Cardiac fibroblast (primary cell): Measurements from ENCODE around the gene PITPNM2.

ENCODE experiments used
- DNase-seq, 2 donors: peaks; one replicate each; pipeline versions ENCODE4 v3.0.0 to v3.0.0-alpha.2; 2010; ENCODE audit warnings: low read depth in 2 of 2
- H3K4me3 ChIP-seq, 2 donors: replicated peaks in 1 of 2; 1 replicate in 1 of 2; 2 replicates in 1 of 2; pipeline ENCODE4 v1.5.1; 2011; ENCODE audit warnings: low read depth in 2 of 2, low read length in 2 of 2, mild to moderate bottlenecking in 2 of 2, moderate library complexity in 1 of 2
- TF ChIP-seq, protein P1 (sequence below): IDR thresholded peaks from one replicate; pipeline ENCODE4 v1.5.1; 2011; ENCODE audit warnings: low read depth, mild to moderate bottlenecking, low read length, inconsistent platforms

PITPNM2 gene

GRCh38 chr12:123102366-123102765 lies 48.5 kb downstream of the PITPNM2 start:
- no peak for DNase-seq
- TF ChIP-seq, protein P1, sequence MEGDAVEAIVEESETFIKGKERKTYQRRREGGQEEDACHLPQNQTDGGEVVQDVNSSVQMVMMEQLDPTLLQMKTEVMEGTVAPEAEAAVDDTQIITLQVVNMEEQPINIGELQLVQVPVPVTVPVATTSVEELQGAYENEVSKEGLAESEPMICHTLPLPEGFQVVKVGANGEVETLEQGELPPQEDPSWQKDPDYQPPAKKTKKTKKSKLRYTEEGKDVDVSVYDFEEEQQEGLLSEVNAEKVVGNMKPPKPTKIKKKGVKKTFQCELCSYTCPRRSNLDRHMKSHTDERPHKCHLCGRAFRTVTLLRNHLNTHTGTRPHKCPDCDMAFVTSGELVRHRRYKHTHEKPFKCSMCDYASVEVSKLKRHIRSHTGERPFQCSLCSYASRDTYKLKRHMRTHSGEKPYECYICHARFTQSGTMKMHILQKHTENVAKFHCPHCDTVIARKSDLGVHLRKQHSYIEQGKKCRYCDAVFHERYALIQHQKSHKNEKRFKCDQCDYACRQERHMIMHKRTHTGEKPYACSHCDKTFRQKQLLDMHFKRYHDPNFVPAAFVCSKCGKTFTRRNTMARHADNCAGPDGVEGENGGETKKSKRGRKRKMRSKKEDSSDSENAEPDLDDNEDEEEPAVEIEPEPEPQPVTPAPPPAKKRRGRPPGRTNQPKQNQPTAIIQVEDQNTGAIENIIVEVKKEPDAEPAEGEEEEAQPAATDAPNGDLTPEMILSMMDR, result no peak
- no peak overlapping the region for H3K4me3 ChIP-seq

GRCh38 chr12:123101526-123101925 lies 49.4 kb downstream of the PITPNM2 start:
- no peak for DNase-seq
- TF ChIP-seq, protein P1, result no peak
- no peak overlapping the region for H3K4me3 ChIP-seq
